Measurements from ENCODE around the gene VSTM4. TPM values are rescaled to one million over a fixed set of nuclear protein-coding genes. Genes with fewer than 3 reads are reported as not detected.

The VSTM4 gene
- total and polyA plus RNA-seq, 9 of the 15 experiments (the other 6 are each of a cell fraction or from before 2014, with no cell fraction given), result 1.0 to 7.9 (median 3.0) TPM

DNA sequence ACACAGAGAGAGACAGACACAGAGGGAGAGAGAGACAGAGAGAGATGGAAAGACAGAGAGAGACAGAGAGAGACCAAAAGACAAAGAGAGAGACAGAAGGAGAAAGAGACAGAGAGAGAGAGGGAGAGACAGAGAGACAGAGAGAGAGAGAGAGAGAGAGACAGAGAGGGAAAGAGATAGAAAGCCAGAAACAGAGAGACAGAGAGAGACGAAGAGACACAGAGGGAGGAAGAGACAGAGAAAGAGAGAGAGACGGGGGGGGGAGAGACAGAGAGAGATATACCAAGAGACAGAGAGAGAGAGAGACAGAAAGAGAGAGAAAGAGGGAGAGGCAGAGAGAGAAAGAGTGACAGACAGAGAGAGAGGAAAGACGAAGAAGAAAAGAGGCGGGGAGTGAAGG, 10.2 kb downstream of the VSTM4 start (continued):
- TF ChIP-seq, protein P1, sequence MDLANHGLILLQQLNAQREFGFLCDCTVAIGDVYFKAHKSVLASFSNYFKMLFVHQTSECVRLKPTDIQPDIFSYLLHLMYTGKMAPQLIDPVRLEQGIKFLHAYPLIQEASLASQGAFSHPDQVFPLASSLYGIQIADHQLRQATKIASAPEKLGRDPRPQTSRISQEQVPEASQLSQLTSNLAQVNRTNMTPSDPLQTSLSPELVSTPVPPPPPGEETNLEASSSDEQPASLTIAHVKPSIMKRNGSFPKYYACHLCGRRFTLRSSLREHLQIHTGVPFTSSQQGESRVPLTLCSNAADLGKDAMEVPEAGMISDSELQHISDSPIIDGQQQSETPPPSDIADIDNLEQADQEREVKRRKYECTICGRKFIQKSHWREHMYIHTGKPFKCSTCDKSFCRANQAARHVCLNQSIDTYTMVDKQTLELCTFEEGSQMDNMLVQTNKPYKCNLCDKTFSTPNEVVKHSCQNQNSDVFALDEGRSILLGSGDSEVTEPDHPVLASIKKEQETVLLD (IDR thresholded peaks at IDR 0.05), result no peak
- 0 out of 2 replicates have a peak, but pooled peaks have one; percentile 35 for TF ChIP-seq ELF4 (CRISPR knock-in tag; IDR thresholded peaks at IDR 0.05)

DNA sequence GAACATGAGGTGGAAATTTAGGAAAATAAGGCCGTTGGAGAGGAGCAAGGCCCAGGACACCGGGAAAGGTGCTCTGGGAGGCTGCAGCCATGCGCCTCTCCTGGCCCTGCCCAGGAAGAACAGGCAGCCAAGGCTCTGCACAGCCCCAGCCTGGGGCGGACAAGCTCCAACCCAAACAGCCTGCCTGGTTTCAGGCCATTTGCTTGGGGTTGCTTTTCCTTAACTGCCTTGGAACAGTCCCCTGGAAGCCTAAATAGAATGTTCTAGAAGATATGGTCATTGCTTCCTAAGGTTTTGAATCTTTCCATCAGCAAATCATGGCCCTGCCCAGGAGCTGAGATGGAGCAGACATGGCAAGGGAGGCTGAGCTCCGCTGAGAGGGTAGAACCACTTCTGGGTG, 11.0 kb downstream of the VSTM4 start:
- ChIA-PET POLR2A (interaction anchor here (0.8 to 1.6 kb wide), 3 partner anchors 9 to 256 kb away, joined by 3 to 5 read pairs (median 4); no protein-coding TSS in a partner anchor), CTCF (ENCODE audit: low intra/inter-chr PET ratio) (no interaction called here)
- H3K36me3 ChIP-seq (ENCODE audit: control insufficient read depth, insufficient read depth, low read length), result peaks cover 5% of the 10 kb centered on the region; the same call in 2 of the 3 replicates
- WGBS (ENCODE audit: insufficient coverage, low coverage, missing lambda C conversion rate), result 66% methylated on average over 5 of the region's 5 CpGs
- no peaks in the 10 kb centered on the region for H3K9me1 ChIP-seq (ENCODE audit: control insufficient read depth, insufficient read depth, low read length)
- no peak overlapping the region for H3K27ac ChIP-seq (ENCODE audit: extremely low read depth, low read depth, low read length)
- DNase-seq (ENCODE audit: extremely low read depth in 1 of 4, low spot score in 3 of 4), result no peak
- no peak overlapping the region for H3K4me2 ChIP-seq (ENCODE audit: insufficient read depth, low read length)
- BruUV-seq (replicated peaks), result no TSS peak
- FAIRE-seq, result no peak
- intact Hi-C loops (cut with micrococcal nuclease), result no loop called here
- H3K4me3 ChIP-seq, result no peak overlapping the region
- H3K79me2 ChIP-seq (ENCODE audit: control insufficient read depth, insufficient read depth, low read length), result no peaks in the 10 kb centered on the region
- no peaks in the 10 kb centered on the region for H4K20me1 ChIP-seq (replicated peaks; ENCODE audit: control insufficient read depth, insufficient read depth, low read length)
- no peak overlapping the region for H2AFZ ChIP-seq (ENCODE audit: low read depth, low read length)
- no peaks in the 10 kb centered on the region for H3K9me3 ChIP-seq (replicated peaks; ENCODE audit: control insufficient read depth, insufficient read depth, low read depth, low read length)
- ATAC-seq, result peak; percentile 62
- in situ Hi-C loops (cut with MboI), result no loop called here
- peak overlapping the region in 1 of 2 experiments; percentile 70; a peak in 1 of 4 replicates for H3K9ac ChIP-seq (ENCODE audit: insufficient read depth in 1 of 2, low read depth in 2 of 2, low read length in 2 of 2)
- H3K27me3 ChIP-seq (ENCODE audit: control insufficient read depth in 2 of 2, insufficient read depth in 2 of 2, low read length in 2 of 2), result no peaks in the 10 kb centered on the region
- peaks cover 3 to 20% of the 10 kb centered on the region in 2 experiments; a peak in 3 of 5 replicates for H3K4me1 ChIP-seq (replicated peaks in 1 of 2; ENCODE audit: control insufficient read depth in 2 of 2, insufficient read depth in 2 of 2, low read length in 2 of 2)
- TF ChIP-seq ZNF561 (CRISPR knock-in tag; conservative IDR thresholded peaks at IDR 0.05) (no peak), HNRNPK (IDR thresholded peaks at IDR 0.05; ENCODE audit: low read depth, low read length, poor library complexity, severe bottlenecking) (no peak), NR2C1 (IDR thresholded peaks at IDR 0.05) (no peak), NR2C1 (tag; IDR thresholded peaks at IDR 0.05) (no peak), ZNF584 (CRISPR knock-in tag; IDR thresholded peaks at IDR 0.05; ENCODE audit: low read depth) (no peak), ZBTB17 (CRISPR knock-in tag; IDR thresholded peaks at IDR 0.05) (no peak), PTBP1 (IDR thresholded peaks at IDR 0.05; ENCODE audit: low read depth, low read length) (no peak), SOX6 (IDR thresholded peaks at IDR 0.05) (no peak), HCFC1 (IDR thresholded peaks at IDR 0.05; ENCODE audit: low read depth, low read length) (no peak), SREBF2 (CRISPR knock-in tag; IDR thresholded peaks at IDR 0.05) (no peak), GTF2E2 (tag; IDR thresholded peaks at IDR 0.05) (no peak), ZBED1 (IDR thresholded peaks at IDR 0.05) (no peak), SMC3 (conservative IDR thresholded peaks at IDR 0.05; ENCODE audit: insufficient read depth, low read depth, low read length) (no peak), ARID3A (IDR thresholded peaks at IDR 0.05; ENCODE audit: borderline replicate concordance, low read depth, low read length) (no peak), E2F4 (CRISPR knock-in tag; IDR thresholded peaks at IDR 0.05; ENCODE audit: low read depth) (no peak), PHB (CRISPR knock-in tag; IDR thresholded peaks at IDR 0.05) (no peak)
